ENCODE results near the gene CCNT2. TPM values are rescaled to one million over a fixed set of nuclear protein-coding genes. Genes with fewer than 3 reads are reported as not detected.
"Not testable (repeated sequence)": the region's sequence is repeated elsewhere in the genome, so short reads cannot be mapped to it uniquely, and the experiment has no call there.

Gene CCNT2
- total RNA-seq: 10 to 100 TPM; 41.1 to 48.8 TPM

GRCh38 chr2:134918526-134919340, at the start of gene CCNT2:
Gene CCNT2 (plus strand): TSS chr2:134918822. CDS start chr2:134918855, 33 bp downstream.
- Mint-ChIP-seq H3K9me3 (ENCODE audit: low read depth) (peaks cover 2% of the 10 kb centered on the region), H3K36me3 (peaks cover 24% of the 10 kb centered on the region), H3K27me3 (peaks cover 5% of the 10 kb centered on the region), H3K4me1 (peaks cover 30% of the 10 kb centered on the region), H3K4me3 (peak within 1 kb of the TSS; percentile 94), H3K27ac (peak within 1 kb of the TSS; percentile 98)
- CTCF ChIA-PET: interaction anchor here (0.6 to 1.6 kb wide), 2 partner anchors 466 to 878 kb away, joined by 3 read pairs; no protein-coding TSS in a partner anchor
- peak; percentile 99 for DNase-seq
- ATAC-seq: peak; percentile 88

GRCh38 chr2:134869946-134870736, 48.5 kb upstream of the CCNT2 start:
- Mint-ChIP-seq H3K4me3 (no peak overlapping the region), H3K36me3 (no peaks in the 10 kb centered on the region), H3K9me3 (ENCODE audit: low read depth) (peaks cover 5% of the 10 kb centered on the region), H3K27ac (no peak overlapping the region), H3K27me3 (no peaks in the 10 kb centered on the region), H3K4me1 (no peaks in the 10 kb centered on the region)
- CTCF ChIA-PET: no interaction called here
- ATAC-seq (no peak), DNase-seq (no peak)

GRCh38 chr2:134873152-134873551, 45.5 kb upstream of the CCNT2 start:
- H3K36me3 Mint-ChIP-seq: no peaks in the 10 kb centered on the region
- no peaks in the 10 kb centered on the region for H3K27me3 Mint-ChIP-seq
- H3K4me3 Mint-ChIP-seq: no peak overlapping the region

GRCh38 chr2:134875309-134875708, 43.3 kb upstream of the CCNT2 start:
- H3K36me3 Mint-ChIP-seq: no peaks in the 10 kb centered on the region
- H3K27me3 Mint-ChIP-seq: no peaks in the 10 kb centered on the region
- CTCF ChIA-PET: interaction anchor here (1.0 to 1.5 kb wide), 2 partner anchors 9 to 19 kb away, joined by 3 to 5 read pairs; no protein-coding TSS in a partner anchor
- no peaks in the 10 kb centered on the region for H3K4me1 Mint-ChIP-seq
- no peak overlapping the region for H3K4me3 Mint-ChIP-seq
- DNase-seq: no peak
- H3K27ac Mint-ChIP-seq: no peak overlapping the region
- H3K9me3 Mint-ChIP-seq (ENCODE audit: low read depth): peaks cover 2% of the 10 kb centered on the region
- ATAC-seq: no peak

More at GRCh38 chr2:134873152-134873551, 45.5 kb upstream of the CCNT2 start:
- ATAC-seq (no peak), DNase-seq (no peak)
- CTCF ChIA-PET: no interaction called here
- H3K27ac Mint-ChIP-seq: no peak overlapping the region
- peaks cover 5% of the 10 kb centered on the region for H3K9me3 Mint-ChIP-seq (ENCODE audit: low read depth)
- H3K4me1 Mint-ChIP-seq: no peaks in the 10 kb centered on the region

GRCh38 chr2:134882773-134883172, 35.8 kb upstream of the CCNT2 start:
- H3K36me3 Mint-ChIP-seq: no peaks in the 10 kb centered on the region
- no peak overlapping the region for H3K27ac Mint-ChIP-seq
- CTCF ChIA-PET: no interaction called here
- no peaks in the 10 kb centered on the region for H3K4me1 Mint-ChIP-seq
- DNase-seq (no peak), ATAC-seq (no peak)
- H3K4me3 Mint-ChIP-seq: no peak overlapping the region
- H3K27me3 Mint-ChIP-seq: no peaks in the 10 kb centered on the region
- H3K9me3 Mint-ChIP-seq (ENCODE audit: low read depth): no peaks in the 10 kb centered on the region

GRCh38 chr2:134883552-134884293, 34.9 kb upstream of the CCNT2 start:
- no peak for ATAC-seq
- no peak overlapping the region for H3K4me3 Mint-ChIP-seq
- no peaks in the 10 kb centered on the region for H3K36me3 Mint-ChIP-seq
- CTCF ChIA-PET: interaction anchor here (1.8 kb wide), 1 partner anchor 10 kb away, joined by 4 read pairs; no protein-coding TSS in a partner anchor
- DNase-seq: no peak
- no peaks in the 10 kb centered on the region for H3K4me1 Mint-ChIP-seq
- H3K27me3 Mint-ChIP-seq: peaks cover 2% of the 10 kb centered on the region
- no peaks in the 10 kb centered on the region for H3K9me3 Mint-ChIP-seq (ENCODE audit: low read depth)
- H3K27ac Mint-ChIP-seq: no peak overlapping the region

- DNase-seq: no peak
- no peak overlapping the region for H3K27ac Mint-ChIP-seq
These were observed 34.2 kb upstream of the CCNT2 start for GRCh38 chr2:134884435-134884834.

GRCh38 chr2:134892282-134893035, 26.2 kb upstream of the CCNT2 start:
- CTCF ChIA-PET: interaction anchor here (1.2 kb wide), 1 partner anchor 8 kb away, joined by 4 read pairs; no protein-coding TSS in a partner anchor
- Mint-ChIP-seq H3K4me1 (no peaks in the 10 kb centered on the region), H3K27ac (no peak overlapping the region), H3K36me3 (no peaks in the 10 kb centered on the region), H3K4me3 (no peak overlapping the region), H3K27me3 (peaks cover 6% of the 10 kb centered on the region), H3K9me3 (ENCODE audit: low read depth) (no peaks in the 10 kb centered on the region)
- DNase-seq (no peak), ATAC-seq (no peak)

More at GRCh38 chr2:134884435-134884834, 34.2 kb upstream of the CCNT2 start:
- no peaks in the 10 kb centered on the region for H3K9me3 Mint-ChIP-seq (ENCODE audit: low read depth)
- CTCF ChIA-PET: interaction anchor here (0.8 to 1.8 kb wide), 2 partner anchors 9 kb away, joined by 3 to 4 read pairs; no protein-coding TSS in a partner anchor
- no peak overlapping the region for H3K4me3 Mint-ChIP-seq
- H3K4me1 Mint-ChIP-seq: no peaks in the 10 kb centered on the region
- no peaks in the 10 kb centered on the region for H3K36me3 Mint-ChIP-seq
- peaks cover 2% of the 10 kb centered on the region for H3K27me3 Mint-ChIP-seq
- no peak for ATAC-seq

GRCh38 chr2:134897932-134898331, 20.7 kb upstream of the CCNT2 start:
- CTCF ChIA-PET: interaction anchor here (1.0 to 1.8 kb wide), 4 partner anchors 181 to 447 kb away, joined by 4 to 8 read pairs (median 6); no protein-coding TSS in a partner anchor
- H3K27me3 Mint-ChIP-seq: peaks cover 8% of the 10 kb centered on the region
- H3K36me3 Mint-ChIP-seq: no peaks in the 10 kb centered on the region
- DNase-seq (no peak), ATAC-seq (no peak)
- H3K9me3 Mint-ChIP-seq (ENCODE audit: low read depth): no peaks in the 10 kb centered on the region
- H3K4me1 Mint-ChIP-seq: no peaks in the 10 kb centered on the region
- H3K27ac Mint-ChIP-seq: no peak overlapping the region
- H3K4me3 Mint-ChIP-seq: no peak overlapping the region

GRCh38 chr2:134899204-134899603, 19.4 kb upstream of the CCNT2 start:
- H3K4me1 Mint-ChIP-seq: no peaks in the 10 kb centered on the region
- no peaks in the 10 kb centered on the region for H3K36me3 Mint-ChIP-seq
- DNase-seq: no peak
- ATAC-seq: no peak
- no peak overlapping the region for H3K27ac Mint-ChIP-seq
- CTCF ChIA-PET: interaction anchor here (0.6 kb wide), 1 partner anchor 115 kb away, joined by 3 read pairs; no protein-coding TSS in a partner anchor
- H3K9me3 Mint-ChIP-seq (ENCODE audit: low read depth): no peaks in the 10 kb centered on the region
- no peak overlapping the region for H3K4me3 Mint-ChIP-seq
- peaks cover 14% of the 10 kb centered on the region for H3K27me3 Mint-ChIP-seq

- no peaks in the 10 kb centered on the region for H3K9me3 Mint-ChIP-seq (ENCODE audit: low read depth)
These were observed 18.5 kb upstream of the CCNT2 start for GRCh38 chr2:134900151-134900550.

GRCh38 chr2:134903701-134904100, 14.9 kb upstream of the CCNT2 start:
- DNase-seq; H3K9me3 Mint-ChIP-seq (ENCODE audit: low read depth); ATAC-seq; H3K4me3 Mint-ChIP-seq; H3K36me3 Mint-ChIP-seq; H3K4me1 Mint-ChIP-seq; H3K27ac Mint-ChIP-seq: not testable (repeated sequence)
- CTCF ChIA-PET: interaction anchor here (1.2 kb wide), 1 partner anchor 443 kb away, joined by 3 read pairs; no protein-coding TSS in a partner anchor
- peaks cover 21% of the 10 kb centered on the region for H3K27me3 Mint-ChIP-seq

More at GRCh38 chr2:134900151-134900550, 18.5 kb upstream of the CCNT2 start:
- H3K27ac Mint-ChIP-seq: no peak overlapping the region
- no peaks in the 10 kb centered on the region for H3K36me3 Mint-ChIP-seq
- CTCF ChIA-PET: interaction anchor here (2.7 kb wide), 1 partner anchor 449 kb away, joined by 13 read pairs; no protein-coding TSS in a partner anchor
- DNase-seq (no peak), ATAC-seq (no peak)
- no peaks in the 10 kb centered on the region for H3K4me1 Mint-ChIP-seq
- no peak overlapping the region for H3K4me3 Mint-ChIP-seq
- peaks cover 16% of the 10 kb centered on the region for H3K27me3 Mint-ChIP-seq
